Daoy (cell line): Measurements from ENCODE around the gene GSTT2. TPM values are rescaled to one million over a fixed set of nuclear protein-coding genes. Genes with fewer than 3 reads are reported as not detected.
A peak's percentile ranks its signal among the peaks of the same experiment; 100 is the strongest.
"Not testable (repeated sequence)": the region's sequence is repeated elsewhere in the genome, so short reads cannot be mapped to it uniquely, and the experiment has no call there.

Experiments used
- DNase-seq: peaks from one replicate; pipeline ENCODE4 v3.0.0-alpha.2; 2015; ENCODE audit warnings: low read depth
- total RNA-seq: library from RNA; depleted of rRNA; stranded (reverse); fragments of >200 nt; shearing (Covaris generic); gene quantifications from 2 replicates; pipeline ENCODE4 v1.2.3, GENCODE V29; 2014; rRNA removed

The GSTT2 gene
- not detected in 2 replicates for total RNA-seq

DNA sequence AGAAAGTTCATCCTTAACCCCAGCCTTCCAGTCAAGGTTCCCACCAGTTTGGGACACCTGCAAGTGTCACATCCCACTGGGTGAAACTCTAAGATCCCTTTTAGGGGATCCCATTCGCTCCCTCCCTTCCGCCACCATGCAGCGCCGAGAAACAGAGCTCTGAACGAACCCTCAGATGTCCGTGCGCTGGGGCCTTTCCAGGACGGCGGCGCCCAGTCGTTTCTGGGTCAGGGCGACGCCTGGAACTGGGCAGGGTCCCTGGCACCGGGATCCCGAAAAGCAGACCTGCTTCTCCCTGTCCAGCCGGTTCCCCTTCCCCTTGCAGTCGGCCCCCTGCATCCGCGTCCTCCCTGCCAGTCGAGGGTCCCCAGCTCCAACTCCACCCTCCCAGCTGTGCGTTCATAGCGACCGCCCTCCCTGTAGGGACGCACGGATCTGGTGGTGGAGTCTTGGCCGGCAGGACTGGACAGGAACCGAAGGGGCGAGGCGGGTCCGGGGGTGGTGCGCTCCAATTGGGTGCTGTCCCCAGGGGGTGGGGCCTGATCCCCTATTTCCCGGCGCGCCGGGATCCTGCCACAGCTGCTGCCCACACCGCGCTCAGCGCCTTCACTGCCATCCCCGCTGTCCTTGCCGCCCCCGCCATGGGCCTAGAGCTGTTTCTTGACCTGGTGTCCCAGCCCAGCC is at the start of gene GSTT2:
Gene GSTT2 (plus strand): TSS at position 578 of the 684 bp plus-strand sequence.
- DNase-seq, result not testable (repeated sequence)

DNA sequence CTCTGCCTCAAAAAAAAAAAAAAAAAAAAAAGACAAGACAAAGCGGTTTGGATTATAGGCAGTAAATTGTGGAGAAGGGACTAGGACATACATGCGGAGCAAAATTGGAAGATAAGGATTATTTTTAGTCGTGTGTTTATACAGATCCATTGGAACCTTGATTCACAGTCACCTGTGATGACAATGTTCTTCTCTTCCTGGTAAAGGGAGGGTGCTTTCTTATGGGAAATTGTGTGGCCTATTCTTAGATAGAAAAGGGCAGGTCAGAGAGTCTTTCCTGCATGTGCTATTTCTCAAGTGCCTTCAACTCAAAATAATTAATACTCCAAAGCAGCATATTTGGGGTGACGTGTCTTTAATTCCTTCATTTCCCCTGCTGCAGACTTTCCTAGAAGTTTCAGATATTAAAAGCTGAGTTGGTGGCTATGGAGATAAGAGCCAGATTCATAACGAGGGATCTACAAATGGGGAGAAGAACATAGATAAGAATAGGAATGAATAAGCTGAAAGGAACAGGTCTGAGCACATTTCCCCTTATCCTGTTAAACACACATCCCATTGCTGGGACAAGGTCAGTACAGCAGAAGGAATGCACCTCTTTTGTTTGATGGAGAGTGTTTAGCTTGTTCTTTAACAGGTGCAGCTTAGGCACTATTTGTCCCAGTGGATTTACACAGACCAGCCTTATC is 41.5 kb upstream of the GSTT2 start:
- no peak for DNase-seq

DNA sequence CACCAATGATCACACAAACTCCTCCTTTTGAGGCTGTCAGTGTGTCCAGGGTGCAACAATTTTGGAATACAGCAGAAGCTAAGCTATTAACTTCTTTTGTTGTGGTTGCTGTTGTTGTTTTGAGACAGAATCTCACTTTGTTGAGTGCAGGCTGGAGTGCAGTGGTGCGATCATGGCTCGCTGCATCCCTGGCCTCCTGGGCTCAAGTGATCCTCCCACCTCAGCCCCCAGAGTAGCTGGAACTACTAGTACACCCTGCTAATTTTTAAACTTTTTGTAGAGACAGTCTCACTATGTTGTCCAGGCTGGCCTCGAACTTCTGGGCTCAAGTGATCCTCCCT is 40.9 kb upstream of the GSTT2 start:
- DNase-seq, result no peak

DNA sequence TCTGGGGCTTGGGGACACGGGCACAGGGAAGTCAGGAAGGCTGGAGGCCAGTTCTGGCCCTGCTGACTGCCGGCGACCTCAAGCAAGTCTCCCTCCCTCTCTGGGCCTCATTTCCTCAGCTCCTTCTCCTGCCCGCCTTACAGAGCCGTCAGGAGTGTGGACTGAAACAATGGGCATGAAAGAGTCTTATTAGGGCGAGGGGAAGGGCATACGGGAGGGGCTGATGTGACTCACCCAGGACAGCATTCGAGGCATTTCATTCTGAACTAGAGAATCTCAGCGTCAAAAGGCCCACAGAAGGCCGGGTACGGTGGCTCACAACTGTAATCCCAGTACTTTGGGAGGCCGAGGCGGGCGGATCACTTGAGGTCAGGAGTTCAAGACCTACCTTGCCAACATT is 39.8 kb upstream of the GSTT2 start:
- not testable (repeated sequence) for DNase-seq

DNA sequence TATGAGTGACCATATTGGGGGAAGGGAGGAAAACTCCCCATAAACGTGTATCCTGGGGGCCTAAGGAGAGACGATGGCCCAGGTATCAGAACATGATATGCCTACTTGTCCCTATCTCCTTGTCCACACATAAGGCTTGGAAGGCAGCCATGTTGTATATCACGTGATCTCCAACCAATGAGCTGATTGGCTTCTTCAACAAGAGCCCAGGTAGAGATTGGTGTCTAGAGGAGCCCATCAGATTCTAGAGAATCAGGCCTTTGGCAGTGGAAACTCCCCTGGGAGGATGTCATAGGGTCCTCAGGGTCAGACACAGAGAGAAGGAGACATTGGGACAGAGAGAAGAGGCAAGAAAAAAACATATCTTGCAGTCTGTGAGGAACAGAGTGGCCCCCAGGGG is 32.5 kb upstream of the GSTT2 start:
- not testable (repeated sequence) for DNase-seq

DNA sequence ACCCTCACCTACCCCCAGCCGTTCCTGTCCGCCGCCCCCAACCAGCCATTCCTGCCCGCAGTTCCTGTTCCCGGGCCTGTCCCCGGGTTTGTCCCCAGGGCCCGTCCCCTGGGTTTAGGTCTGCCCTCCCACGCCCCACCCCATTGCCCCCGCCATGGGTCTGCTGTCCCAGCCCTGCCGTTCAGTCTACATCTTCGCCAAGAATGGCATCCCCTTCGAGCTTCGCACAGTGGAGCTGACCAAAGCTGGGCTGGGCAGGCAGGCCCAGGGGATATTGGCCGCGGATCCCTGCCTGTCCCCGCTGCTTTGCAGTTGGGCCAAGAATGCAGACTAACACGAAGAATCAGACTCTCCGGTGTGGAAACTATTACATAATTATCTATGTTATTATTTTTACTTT is 30.2 kb upstream of the GSTT2 start:
- not testable (repeated sequence) for DNase-seq

DNA sequence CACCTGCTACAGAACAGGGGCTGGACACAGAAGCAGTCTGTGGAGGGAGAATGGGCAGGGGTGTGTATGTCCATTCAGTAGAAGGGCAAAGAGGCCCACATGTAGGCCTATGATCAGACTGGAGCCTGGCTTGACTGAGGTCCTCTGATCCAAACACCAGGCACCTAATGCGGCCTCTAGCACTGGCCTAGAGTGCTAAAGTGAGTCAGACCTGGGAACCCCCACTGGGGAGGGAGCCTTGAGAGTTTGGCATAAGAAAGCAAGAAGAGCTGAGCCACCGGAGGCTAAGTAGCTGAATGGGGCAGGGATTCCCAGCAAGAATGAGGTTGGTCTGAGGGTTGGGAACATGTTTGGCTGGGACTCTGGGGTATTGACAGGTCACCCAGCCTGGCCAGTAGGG is 28.6 kb upstream of the GSTT2 start:
- DNase-seq, result peak; percentile 34

DNA sequence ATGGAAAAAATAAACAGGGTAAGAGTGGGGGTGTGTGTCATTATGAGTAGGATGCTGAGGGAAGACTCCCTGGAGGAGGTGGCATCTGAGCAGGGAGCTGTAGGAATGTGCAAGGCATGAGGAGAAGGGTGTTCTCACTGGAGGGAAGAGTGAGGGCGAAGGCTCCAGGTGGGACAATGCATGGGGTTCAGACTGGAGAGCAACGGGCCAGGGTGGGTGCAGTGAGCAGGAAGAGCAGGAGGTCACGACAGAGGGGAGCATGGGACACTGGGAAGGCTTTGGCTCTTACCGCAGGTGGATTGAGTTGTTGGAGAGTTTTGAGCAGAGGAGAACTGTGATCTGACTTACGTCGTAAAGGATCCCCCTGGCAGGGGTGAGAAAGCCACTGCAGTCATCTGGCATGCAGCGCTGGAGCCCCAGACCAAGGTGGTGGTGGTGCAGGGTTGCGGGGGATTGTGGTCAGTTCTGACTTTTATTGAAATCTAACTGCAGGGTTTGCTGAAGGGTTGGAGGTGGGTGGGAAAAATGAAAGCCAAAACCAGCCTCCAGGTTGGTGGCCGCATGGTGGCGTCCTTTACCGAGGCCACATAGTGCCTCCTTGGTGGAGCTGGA is 27.0 kb upstream of the GSTT2 start:
- DNase-seq, result not testable (repeated sequence)

DNA sequence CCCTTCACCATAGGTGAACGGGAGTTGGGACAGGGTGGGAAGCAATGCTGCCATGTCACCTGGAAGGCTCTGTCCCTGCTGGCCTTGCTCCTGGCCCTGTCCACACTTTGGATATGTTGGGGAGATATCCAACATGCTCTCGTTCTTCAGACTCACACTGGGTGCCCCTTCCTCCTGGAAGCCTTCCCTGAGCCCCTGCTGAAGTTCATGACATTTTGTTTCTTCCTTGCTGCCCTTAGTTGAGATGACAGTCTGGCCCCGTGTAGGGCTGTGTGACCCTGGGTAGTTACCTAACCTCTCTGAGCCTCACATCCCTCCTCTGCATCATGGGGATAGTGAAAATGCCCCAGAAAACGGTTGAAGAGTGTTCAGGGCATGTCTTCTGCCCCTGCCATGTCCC is 26.4 kb upstream of the GSTT2 start:
- DNase-seq, result not testable (repeated sequence)

DNA sequence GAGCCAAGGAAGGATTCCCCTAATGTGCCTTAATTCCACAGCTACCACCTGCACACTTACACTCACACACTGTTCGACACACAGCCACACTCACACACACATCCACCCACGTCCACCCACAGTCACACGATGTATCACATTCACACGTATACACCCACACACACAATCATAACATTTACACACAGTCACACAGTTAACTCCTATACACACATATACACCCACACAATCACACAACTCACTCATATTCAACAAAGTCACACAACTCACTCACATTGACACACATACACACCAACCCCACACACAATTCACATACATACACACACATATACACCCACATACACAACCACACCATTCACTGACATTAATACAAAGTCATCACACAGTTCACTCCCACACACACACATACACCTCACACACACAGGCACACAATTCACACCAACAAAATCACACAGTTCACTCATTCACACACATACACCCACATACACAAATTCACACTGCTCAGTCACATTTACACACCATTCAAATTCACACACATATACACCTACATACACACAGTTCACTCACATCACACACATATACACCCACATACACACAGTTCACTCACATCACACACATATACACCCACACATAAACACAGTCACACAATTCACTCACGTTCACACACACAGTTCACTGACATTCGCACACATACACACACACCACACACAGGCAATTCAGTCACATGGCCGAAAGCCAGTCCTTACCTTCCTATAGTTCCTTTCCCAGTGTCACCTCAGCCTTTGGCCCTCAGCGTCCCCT is 25.5 kb upstream of the GSTT2 start:
- DNase-seq, result not testable (repeated sequence)

DNA sequence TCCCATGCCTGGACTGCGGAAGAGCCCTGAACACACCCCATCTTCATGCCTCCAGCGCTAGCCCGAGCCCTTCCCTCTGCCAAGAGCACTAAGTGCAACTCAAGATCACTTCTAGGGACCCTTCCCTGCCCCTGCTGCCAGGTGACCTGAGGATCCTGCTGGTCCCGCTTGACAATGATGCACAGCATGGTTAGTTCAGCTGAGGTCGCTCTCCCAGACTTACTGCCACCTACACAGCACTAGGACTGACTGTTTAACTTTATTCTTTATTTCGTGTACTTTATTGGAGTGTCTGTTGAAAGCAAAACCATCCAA is 25.0 kb upstream of the GSTT2 start:
- DNase-seq, result not testable (repeated sequence)

DNA sequence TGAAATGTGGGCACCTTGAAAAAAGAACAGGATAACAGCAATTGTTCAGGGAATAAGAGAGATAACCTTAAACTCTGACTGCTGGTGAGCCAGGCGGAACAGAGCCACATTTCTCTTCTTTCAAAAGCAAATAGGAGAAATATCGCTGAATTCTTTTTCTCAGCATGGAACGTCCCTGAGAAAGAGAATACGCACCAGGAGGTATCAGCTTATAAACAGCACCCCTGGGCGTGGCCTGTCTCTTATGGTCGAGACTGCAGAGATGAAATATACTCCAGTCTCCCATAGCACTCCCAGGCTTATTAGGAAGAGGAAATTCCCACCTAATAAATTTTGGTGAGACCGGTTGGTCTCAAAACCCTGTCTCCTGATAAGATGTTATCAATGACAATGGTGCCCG is 24.0 kb upstream of the GSTT2 start:
- not testable (repeated sequence) for DNase-seq

DNA sequence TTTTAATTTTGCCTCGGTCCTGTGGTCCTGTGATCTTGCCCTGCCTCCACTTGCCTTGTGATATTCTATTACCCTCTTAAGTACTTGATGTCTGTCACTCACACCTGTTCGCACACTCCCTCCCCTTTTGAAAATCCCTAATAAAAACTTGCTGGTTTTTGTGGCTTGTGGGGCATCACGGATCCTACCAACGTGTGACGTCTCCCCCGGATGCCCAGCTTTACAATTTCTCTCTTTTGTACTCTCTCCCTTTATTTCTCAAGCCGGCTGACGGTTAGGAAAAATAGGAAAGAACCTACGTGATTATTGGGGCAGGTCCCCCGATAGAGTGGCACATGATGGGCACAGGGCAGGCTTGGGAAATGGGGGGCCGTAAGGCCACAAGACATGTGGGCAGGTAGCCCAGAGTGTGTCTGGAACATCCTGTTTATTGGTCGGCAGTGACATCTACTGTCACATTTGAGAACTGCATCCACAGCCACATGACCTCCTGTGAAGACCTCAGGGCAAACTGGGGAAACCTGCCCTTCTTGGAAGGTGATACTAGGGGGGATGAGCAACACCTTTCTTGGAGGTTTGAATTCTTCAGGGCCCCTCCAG is 23.5 kb upstream of the GSTT2 start:
- peak; percentile 69 for DNase-seq

DNA sequence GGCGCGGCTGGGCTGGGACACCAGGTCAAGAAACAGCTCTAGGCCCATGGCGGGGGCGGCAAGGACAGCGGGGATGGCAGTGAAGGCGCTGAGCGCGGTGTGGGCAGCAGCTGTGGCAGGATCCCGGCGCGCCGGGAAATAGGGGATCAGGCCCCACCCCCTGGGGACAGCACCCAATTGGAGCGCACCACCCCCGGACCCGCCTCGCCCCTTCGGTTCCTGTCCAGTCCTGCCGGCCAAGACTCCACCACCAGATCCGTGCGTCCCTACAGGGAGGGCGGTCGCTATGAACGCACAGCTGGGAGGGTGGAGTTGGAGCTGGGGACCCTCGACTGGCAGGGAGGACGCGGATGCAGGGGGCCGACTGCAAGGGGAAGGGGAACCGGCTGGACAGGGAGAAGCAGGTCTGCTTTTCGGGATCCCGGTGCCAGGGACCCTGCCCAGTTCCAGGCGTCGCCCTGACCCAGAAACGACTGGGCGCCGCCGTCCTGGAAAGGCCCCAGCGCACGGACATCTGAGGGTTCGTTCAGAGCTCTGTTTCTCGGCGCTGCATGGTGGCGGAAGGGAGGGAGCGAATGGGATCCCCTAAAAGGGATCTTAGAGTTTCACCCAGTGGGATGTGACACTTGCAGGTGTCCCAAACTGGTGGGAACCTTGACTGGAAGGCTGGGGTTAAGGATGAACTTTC is 18.7 kb upstream of the GSTT2 start, which contains the start of gene GSTT2B:
Gene GSTT2B (minus strand): TSS at position 112 of the 688 bp plus-strand sequence. CDS start 64 bp downstream, at position 48.
- DNase-seq, result not testable (repeated sequence)

DNA sequence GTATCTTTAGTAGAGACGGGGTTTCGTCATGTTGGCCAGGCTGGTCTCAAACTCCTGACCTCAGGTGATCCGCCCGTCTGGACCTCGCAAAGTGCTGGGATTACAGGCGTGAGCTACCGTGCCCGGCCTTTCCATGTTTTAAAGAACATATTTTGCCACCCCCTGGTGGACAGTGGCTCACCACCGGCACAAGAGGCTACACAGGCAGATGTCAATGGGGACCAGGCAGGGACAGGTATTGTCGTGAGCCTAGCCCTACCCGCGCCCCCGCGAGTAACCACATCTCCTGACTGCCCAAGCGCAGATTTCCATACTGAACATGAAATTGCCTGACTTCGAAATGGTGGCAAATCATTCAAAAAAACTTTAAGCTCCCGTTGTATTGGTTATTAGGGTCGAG is 13.8 kb upstream of the GSTT2 start:
- DNase-seq, result not testable (repeated sequence)

DNA sequence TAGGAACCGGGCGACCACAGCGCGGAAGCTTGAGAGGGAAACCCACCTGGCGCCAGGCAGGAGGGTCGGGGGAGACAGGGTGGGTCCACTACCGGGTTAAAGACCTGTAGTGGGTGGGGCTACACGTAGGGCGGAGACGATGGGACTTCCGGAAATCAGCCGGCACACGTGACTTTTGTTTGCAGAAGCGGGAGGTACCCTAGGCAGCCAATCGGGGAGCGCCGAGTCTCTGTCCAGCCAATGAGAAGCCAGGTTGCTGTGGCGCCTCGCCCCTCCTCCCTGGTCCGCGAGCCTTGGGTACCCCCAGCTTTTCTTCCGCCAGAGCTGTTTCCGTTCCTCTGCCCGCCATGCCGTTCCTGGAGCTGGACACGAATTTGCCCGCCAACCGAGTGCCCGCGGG is 13.4 kb upstream of the GSTT2 start, which contains the start of gene DDTL:
Gene DDTL (plus strand): TSS at position 321 of the 400 bp plus-strand sequence. CDS start 27 bp downstream, at position 348.
- DNase-seq, result not testable (repeated sequence)

DNA sequence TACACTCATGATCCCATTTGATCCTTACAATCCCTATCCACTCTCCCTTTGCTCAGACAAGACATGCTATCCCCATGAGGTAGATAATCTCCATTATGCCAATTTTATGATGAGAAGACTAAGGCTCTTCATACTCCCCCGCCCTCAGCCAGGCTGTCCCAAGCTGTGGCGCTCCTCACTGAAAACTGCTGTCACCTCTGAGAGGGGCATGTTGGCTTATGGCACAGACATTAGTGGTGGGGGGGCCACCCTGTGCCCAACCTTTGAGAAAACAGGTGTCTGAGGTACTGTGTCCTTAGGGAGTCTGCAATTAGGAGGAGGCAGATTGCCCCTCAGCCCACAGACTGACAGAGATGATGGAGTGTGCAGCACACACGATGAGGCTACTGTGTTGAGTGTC is 10.9 kb upstream of the GSTT2 start:
- no peak for DNase-seq

DNA sequence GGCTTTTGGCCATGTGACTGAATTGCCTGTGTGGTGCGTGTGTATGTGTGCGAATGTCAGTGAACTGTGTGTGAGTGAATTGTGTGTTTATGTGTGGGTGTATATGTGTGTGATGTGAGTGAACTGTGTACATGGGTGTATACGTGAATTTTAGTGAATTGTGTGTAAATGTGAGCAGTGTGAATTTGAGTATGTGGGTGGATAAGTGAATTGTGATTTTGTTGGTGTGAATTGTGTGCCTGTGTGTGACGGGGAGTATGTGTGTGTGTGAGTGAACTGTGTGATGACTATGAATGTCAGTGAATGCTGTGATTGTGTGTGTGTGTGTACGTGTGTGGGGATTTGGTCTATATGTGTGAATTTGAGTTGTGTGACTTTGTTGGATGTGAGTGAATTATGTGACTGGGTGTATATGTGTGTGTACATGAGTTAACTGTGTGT is 9.7 kb upstream of the GSTT2 start:
- no peak for DNase-seq

DNA sequence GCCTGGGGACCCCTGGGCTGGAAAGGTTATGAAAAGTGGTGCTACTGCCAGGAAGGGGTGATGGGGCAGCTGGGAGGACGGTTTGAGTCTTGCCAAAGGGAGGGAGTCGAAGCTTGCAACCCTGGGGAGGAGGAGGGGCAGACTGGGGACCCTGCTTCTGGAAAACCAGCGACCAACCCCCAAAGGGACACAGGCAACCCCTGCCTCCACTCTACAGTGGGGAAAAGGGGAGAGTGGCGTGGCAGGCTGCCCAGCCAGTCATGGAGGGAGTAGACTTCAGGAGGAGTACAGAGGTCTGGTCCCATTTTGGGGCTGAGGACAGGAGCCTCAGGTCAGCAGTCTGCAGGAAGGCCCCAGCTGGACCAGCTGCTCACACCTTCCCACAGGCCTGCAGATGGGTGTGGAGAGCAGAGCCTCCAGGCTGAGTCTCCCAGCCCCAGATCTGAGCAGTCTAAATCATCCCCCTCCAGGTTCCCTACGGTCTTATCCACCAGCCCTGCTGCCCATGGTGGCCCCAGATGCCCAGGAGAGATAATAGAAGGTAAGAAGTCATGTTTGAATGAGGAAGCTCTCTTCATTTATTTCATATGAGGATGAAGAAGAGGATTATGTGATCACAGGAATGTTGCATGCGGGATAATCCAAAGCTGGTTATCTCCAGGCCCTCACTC is 9.0 kb upstream of the GSTT2 start:
- DNase-seq, result no peak

DNA sequence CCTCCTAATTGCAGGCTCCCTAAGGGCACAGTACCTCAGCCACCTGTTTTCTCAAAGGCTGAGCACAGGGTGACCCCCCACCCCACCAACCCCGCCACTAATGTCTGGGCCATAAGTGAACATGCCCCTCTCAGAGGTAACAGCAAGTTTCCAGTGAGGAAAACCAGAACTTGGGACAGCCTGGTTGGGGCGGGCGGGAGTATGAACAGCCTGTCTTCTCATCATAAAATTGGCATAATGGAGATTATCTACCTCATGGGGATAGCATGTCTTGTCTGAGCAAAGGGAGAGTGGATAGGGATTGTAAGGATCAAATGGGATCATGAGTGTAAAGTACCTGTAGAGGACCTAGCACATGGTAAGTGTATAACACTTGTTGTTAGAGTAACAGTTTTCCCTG is 8.0 kb upstream of the GSTT2 start:
- not testable (repeated sequence) for DNase-seq
